Pancreas (tissue), 10 donors: ENCODE measurements around the gene NAA20. TPM values are rescaled to one million over a fixed set of nuclear protein-coding genes. Genes with fewer than 3 reads are reported as not detected.

Experiments used
- ATAC-seq, 4 donors: fragments of 200-7000 bp; cut with Tn5 transposase; one replicate each; pipeline versions ENCODE4 v1.8.0 to v1.9.1; 2020; ENCODE audit warnings: mild to moderate bottlenecking in 4 of 4, moderate library complexity in 4 of 4
- DNase-seq, 6 donors: peaks; one replicate each; pipeline ENCODE4 v3.0.0-alpha.2; 2020
- FAIRE-seq: peaks from 2 replicates; lab custom pipeline; 2012; peaks lifted over from hg19 to GRCh38; lab: Jason Lieb, UNC
- H3K27ac ChIP-seq, 4 donors: fragments of 200-600 bp; sonication (generic); 1 replicate in 3 of 4; 2 replicates in 1 of 4; pipeline versions ENCODE4 v1.5.0 to v1.8.0; 2020
- H3K27me3 ChIP-seq, 4 donors: fragments of 200-600 bp; one replicate each; pipeline ENCODE4 v1.8.0; 2021
- H3K36me3 ChIP-seq, 3 donors: fragments of 200-600 bp; sonication (generic) in 1 of 3; one replicate each; pipeline versions ENCODE4 v1.5.0 to v1.8.0; 2020 to 2021
- H3K4me1 ChIP-seq, 3 donors: fragments of 200-600 bp; one replicate each; pipeline ENCODE4 v1.8.0; 2021
- H3K4me3 ChIP-seq, 4 donors: fragments of 200-600 bp; sonication (generic) in 2 of 4; one replicate each; pipeline versions ENCODE4 v1.5.0 to v1.8.0; 2020 to 2021
- H3K9me3 ChIP-seq, 4 donors: fragments of 200-600 bp; one replicate each; pipeline ENCODE4 v1.8.0; 2021
- CTCF ChIP-seq, 4 donors: fragments of 200-600 bp; sonication (generic) in 3 of 4; IDR thresholded peaks; one replicate each; pipeline versions ENCODE4 v1.5.0 to v1.8.0; 2021; ENCODE audit warnings: antibody characterized with exemption in 4 of 4
- WGBS, 2 donors: extraction: QIAGEN DNeasy Blood & Tissue Kit; methylation state at CpG; one replicate each; pipeline ENCODE4 v1.1.7; 2013; 5-methylcytosine and 5-hydroxymethylcytosine counted together
- intact Hi-C, 3 donors: fragments of 100-400 bp; cut with DNase I; formaldehyde crosslinking; loops; one replicate each; pipeline versions ENCODE4 v1.11.1 to v1.14.2; 2022
- polyA plus RNA-seq, 2 donors: library from polyadenylated mRNA; stranded (reverse); fragments of 200-250 nt; gene quantifications; one replicate each; pipeline ENCODE4 v1.2.3, GENCODE V29; 2013
- total RNA-seq, 6 donors: library from RNA; stranded (reverse); fragmentation: NEBNext Ultra II Directional in 4 of 6; extraction: Animal tissue kit (Norgen Biotek cat#: 25700) in 4 of 6; gene quantifications; one replicate each; pipeline versions ENCODE4 v1.2.1 to v1.2.4, GENCODE V29; 2021 to 2023
- donor health status: healthy with polysubstance abuse.
- donor health status: DM: no; HTN: no; CAD: no; lungs with moderate emphysema.
- donor health status: DM: no; HTN: no; CAD: no.
- donor health status: control.
- donor health status: control.
- donor health status: Bipolar disorder and iron deficiency.
- donor health status: DM: yes; HTN: yes; CAD: no.
- donor health status: DM: no; HTN: no; CAD: no.
- donor health status: DM: no; HTN: no; CAD: no.
- donor health status: DM: yes; HTN: yes; CAD: no.

NAA20 gene
- 10 to 100 TPM; 28.0 to 46.9 (median 34.5) TPM for total RNA-seq
- polyA plus RNA-seq: 100 to 1,000 TPM in 1 of 2 donors, 10 to 100 TPM in 1; 89.6 to 124 TPM

GRCh38 chr20:20017001-20017843 is at the start of gene NAA20:
NAA20 (plus strand) TSS chr20:20017362; CDS start chr20:20017397, 35 bp downstream.
- peak; percentile 56 to 75 (median 70) for TF ChIP-seq CTCF (IDR thresholded peaks at IDR 0.05)
- DNase-seq (peak; percentile 93 to 98 (median 94)), ATAC-seq (peak; percentile 98 to 99 (median 98)), FAIRE-seq (no peak)
- WGBS, 2 donors: 0% methylated on average over 76 to 81 of the region's 81 CpGs
- no peaks in the 10 kb centered on the region for H3K9me3 ChIP-seq
- peaks cover 8 to 28% (median 18%) of the 10 kb centered on the region in 3 donors for H3K4me1 ChIP-seq
- H3K27me3 ChIP-seq: no peaks in the 10 kb centered on the region
- peak within 1 kb of the TSS; percentile 80 to 98 (median 92) for H3K4me3 ChIP-seq
- peak within 1 kb of the TSS; percentile 59 to 81 (median 69) for H3K27ac ChIP-seq
- intact Hi-C loops: no loop called here
- H3K36me3 ChIP-seq: no peaks in the 10 kb centered on the region

GRCh38 chr20:19967445-19967844 is 49.7 kb upstream of the NAA20 start:
- intact Hi-C loops: no loop called here
- DNase-seq: no peak
- Histone ChIP-seq H3K4me1 (peaks cover 0 to 28% (median 3%) of the 10 kb centered on the region in 3 donors), H3K27me3 (no peaks in the 10 kb centered on the region), H3K36me3 (no peaks in the 10 kb centered on the region), H3K9me3 (no peaks in the 10 kb centered on the region), H3K4me3 (no peak overlapping the region), H3K27ac (peak overlapping the region in 1 of 4 donors; percentile 24)
- 56 to 61% methylated on average over 5 of the region's 5 CpGs for WGBS, 2 donors
- peak in 2 of 4 donors; percentile 30 to 31 for ATAC-seq
- FAIRE-seq: no peak
- no peak for TF ChIP-seq CTCF (IDR thresholded peaks at IDR 0.05)

GRCh38 chr20:19968028-19968427 is 49.1 kb upstream of the NAA20 start:
- ATAC-seq: no peak
- WGBS, 2 donors: 84 to 85% methylated on average over 7 of the region's 7 CpGs
- FAIRE-seq: no peak

GRCh38 chr20:19968466-19969073 is 48.6 kb upstream of the NAA20 start:
- H3K27ac ChIP-seq: no peak overlapping the region
- FAIRE-seq (no peak), DNase-seq (no peak), ATAC-seq (no peak)
- H3K27me3 ChIP-seq: no peaks in the 10 kb centered on the region
- H3K9me3 ChIP-seq: no peaks in the 10 kb centered on the region
- no peak for TF ChIP-seq CTCF (IDR thresholded peaks at IDR 0.05)
- H3K36me3 ChIP-seq: no peaks in the 10 kb centered on the region
- peaks cover 7 to 36% (median 14%) of the 10 kb centered on the region in 3 donors for H3K4me1 ChIP-seq
- whole genome bisulfite sequencing, 2 donors: 77 to 78% methylated on average over 4 of the region's 4 CpGs
- intact Hi-C loops: no loop called here
- H3K4me3 ChIP-seq: no peak overlapping the region

More at GRCh38 chr20:19968028-19968427, 49.1 kb upstream of the NAA20 start:
- Histone ChIP-seq H3K4me3 (no peak overlapping the region), H3K9me3 (no peaks in the 10 kb centered on the region), H3K27ac (no peak overlapping the region), H3K4me1 (peaks cover 2 to 31% (median 8%) of the 10 kb centered on the region in 3 donors), H3K27me3 (no peaks in the 10 kb centered on the region), H3K36me3 (no peaks in the 10 kb centered on the region)
- TF ChIP-seq CTCF (IDR thresholded peaks at IDR 0.05): no peak
- DNase-seq: no peak
- intact Hi-C loops: no loop called here
